NCI-H82 treated with DMSO at 0.1 percent for 48 hours (cell line): ENCODE data around the gene SUMO3.

Experiments used
- DNase-seq: peaks from one replicate; lab custom pipeline; 2025; ENCODE audit not compliant: unreplicated experiment; lab: John Stamatoyannopoulos, UW

SUMO3 gene

DNA sequence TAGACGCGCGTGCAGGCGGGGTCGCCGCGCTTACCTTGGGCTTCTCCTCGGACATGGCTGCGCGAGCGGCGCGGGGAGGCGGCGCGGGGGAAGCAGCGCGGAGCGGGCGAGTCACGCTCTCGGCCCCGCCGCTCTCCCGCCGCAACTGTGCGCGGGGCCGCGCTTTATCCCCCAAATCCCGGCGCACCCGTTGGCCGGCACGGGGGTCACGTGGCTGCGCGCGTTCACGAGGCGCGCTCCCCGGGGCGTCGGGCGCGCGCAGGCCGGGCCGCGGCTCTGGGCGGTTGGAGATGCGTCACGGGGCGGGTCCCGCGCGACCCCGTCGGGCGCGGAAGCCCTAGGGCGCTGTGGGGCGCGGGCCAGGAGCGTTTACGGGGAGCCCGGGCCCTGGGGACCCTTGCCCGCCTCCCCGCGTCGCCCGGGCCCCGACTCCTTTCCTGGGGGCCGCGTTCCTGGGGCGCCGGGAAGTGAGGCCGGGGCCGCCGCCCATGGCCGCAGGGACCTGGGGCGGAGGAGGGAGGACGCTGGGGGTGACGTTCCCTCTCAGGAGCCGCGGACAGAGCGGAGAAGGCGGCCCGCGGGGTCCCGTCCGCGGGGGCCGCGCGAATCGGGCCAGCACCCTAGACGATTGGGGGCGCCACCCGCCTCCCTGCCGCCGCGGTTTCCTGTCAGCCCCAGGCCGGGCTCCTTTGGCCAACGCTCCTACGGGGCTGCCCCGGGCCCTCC, at the start of gene SUMO3:
Gene SUMO3, minus strand, starts transcription at position 149 of the 726 bp plus-strand sequence. Its CDS starts 94 bp downstream, at position 55.
- no peak for DNase-seq

DNA sequence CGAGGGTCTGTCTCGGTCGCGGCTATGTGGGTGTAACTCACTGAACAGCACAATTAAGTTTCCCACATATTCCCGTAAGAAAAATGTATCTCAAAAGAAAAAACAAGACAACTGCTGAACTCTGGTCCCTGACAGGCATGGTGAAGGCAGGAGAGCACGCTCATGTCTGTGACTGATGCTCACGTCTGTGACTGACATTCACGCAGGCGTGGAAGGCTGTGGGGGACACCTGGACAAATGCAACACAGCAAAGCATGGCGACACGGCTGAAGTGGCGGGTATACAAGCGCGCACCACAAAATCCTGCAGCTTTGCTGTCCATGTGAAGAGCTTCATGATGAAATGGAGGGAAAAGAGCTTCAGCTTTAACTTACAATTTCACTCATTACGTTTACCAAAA, 49.6 kb upstream of the SUMO3 start:
- DNase-seq = no peak

- DNase-seq = no peak
Measured at GRCh38 chr21:44866780-44867179, 48.9 kb upstream of the SUMO3 start.

DNA sequence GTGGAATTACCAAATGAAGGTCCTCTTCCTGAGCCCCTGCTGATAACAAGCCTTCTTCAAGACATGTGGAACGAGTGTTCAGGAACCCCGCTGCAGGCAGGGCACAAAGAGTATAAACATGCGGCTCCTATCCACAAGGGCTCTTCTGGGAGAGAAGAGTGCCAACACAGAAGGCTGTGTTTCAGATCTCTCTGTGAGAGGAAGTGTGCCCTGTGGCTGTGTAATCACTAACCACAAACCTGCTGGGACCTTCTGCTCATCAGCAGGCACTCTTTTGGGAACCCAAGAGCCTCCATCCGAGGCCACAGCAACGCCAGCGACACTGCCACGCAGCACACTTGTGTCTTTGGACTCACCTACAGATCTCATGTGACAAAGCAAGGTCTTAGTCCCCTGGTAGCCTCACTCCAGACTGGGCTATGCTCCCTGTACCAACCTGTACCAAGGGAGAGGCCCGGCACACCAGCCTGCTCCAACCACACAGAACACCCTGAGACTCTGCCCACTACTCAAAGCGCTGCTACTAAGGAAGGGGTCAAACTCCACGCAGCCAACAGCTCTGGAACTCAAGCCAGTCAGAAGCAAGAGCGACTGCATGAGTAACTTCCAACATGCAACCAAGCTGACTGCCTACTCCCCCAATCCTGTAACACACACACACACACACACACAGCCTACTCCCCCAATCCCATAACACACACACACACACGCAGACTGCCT, 47.9 kb upstream of the SUMO3 start:
- no peak for DNase-seq

GRCh38 chr21:44862869-44863685, 45.2 kb upstream of the SUMO3 start:
- DNase-seq = no peak

DNA sequence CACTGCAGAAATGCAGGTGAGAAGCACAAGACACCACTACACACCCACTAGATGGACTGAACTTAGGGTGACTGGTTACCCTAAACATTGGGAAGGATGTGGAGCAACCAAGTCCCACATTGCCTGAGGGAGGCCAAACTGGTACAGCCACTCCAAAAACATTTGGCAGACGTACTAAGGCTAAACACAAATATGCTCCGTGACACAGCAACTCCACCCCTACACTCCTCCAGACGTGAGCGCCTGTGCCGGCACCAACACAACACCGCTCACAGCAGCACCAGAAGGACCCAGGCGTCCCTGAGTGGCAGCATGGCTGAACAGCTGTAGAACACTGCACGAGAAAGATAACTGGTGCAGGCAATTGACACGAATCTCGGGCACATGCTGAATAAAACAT, 40.9 kb upstream of the SUMO3 start:
- DNase-seq = no peak

DNA sequence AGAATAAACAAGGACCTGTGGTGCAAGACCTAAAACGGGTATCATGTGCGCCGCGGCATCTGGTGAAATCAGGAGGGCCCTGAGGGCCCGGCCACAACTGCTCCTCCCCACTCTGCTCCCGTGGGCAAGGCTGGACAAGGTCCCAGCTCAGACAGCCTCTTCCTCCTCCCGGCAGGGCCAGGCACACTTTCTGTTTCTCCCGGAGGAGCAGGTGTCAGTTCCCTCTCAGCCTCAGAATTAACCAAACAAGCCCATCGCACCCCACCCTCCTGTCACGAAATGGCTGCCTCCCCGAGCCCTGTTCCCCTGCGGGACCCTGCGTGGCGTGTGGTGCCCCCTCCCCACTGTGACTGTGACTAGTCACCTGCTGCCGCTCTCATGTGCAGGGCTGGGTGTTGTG, 40.4 kb upstream of the SUMO3 start:
- no peak for DNase-seq

GRCh38 chr21:44857127-44857892, 39.4 kb upstream of the SUMO3 start:
- no peak for DNase-seq

GRCh38 chr21:44856131-44856530, 38.3 kb upstream of the SUMO3 start:
- no peak for DNase-seq

GRCh38 chr21:44855572-44855971, 37.7 kb upstream of the SUMO3 start:
- DNase-seq = no peak

GRCh38 chr21:44854664-44855446, 37.0 kb upstream of the SUMO3 start:
- DNase-seq = no peak

- DNase-seq = no peak
Measured at GRCh38 chr21:44854391-44854663, 36.5 kb upstream of the SUMO3 start.

GRCh38 chr21:44853601-44854390, 35.9 kb upstream of the SUMO3 start:
- DNase-seq = no peak

DNA sequence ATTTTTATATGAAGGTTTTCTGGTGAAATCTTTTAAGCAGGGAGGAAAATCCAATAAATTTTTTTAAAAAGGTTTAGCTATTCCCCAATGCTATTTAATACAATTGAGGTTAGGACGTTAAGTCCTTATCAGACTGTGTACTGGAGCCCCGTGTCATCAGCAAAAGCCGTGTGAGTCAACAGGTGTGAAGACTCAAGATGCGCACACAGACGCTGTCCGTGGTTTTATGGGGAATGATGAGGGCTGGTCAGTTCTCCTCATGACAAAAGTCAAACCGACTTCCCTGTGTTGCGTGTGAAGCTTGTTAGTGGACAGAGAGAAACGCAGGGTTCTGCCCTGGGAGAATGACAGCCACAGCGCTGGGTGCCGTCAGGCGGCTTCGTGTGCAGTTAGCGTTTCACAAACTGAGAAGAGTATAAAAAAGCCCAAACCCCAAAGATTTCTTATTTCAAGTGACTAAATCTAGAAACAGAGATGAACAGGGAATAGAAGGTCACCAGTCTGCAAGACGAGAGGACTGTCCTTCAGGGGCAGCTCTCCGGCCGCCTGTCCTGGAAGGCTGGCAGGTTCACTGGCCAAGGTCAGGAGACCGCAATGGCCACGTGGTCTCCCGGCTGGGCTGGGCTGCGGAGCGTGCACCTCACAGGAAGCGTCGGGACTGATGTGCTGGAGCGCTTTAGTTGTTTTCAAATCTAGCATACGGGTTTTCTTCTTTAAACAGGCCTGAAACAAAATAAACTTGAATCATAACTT, 33.2 kb upstream of the SUMO3 start:
- DNase-seq = no peak

DNA sequence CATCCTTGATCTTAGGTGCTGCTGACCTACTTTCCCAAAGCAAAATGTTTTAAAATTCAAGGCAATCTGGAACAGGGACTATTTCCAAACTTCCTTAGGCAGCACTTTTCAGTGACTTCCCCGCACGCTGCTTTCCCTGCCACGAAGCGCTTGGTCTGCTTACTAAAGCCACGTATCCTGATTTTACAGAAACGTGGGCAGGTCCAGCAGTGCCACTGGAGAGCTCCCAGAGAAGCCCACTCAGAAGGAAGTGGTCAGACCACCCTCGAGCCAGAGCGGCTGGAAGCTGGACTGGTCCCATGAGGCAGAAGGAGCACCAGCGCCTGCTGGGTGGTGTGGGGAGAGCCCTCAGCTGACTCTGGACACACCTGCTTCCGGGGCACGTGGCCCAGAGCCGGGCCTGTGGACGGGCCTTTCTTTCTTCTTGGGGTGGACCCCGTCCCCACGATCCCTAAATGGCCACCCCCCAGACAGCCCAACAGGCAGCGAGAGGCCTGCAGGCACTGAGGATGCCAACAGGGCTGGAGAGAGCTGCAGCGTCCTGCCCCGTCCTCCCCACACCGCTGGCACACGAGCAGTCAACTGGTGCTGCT, 32.4 kb upstream of the SUMO3 start:
- DNase-seq = no peak

GRCh38 chr21:44849616-44850130, 31.8 kb upstream of the SUMO3 start:
- no peak for DNase-seq

DNA sequence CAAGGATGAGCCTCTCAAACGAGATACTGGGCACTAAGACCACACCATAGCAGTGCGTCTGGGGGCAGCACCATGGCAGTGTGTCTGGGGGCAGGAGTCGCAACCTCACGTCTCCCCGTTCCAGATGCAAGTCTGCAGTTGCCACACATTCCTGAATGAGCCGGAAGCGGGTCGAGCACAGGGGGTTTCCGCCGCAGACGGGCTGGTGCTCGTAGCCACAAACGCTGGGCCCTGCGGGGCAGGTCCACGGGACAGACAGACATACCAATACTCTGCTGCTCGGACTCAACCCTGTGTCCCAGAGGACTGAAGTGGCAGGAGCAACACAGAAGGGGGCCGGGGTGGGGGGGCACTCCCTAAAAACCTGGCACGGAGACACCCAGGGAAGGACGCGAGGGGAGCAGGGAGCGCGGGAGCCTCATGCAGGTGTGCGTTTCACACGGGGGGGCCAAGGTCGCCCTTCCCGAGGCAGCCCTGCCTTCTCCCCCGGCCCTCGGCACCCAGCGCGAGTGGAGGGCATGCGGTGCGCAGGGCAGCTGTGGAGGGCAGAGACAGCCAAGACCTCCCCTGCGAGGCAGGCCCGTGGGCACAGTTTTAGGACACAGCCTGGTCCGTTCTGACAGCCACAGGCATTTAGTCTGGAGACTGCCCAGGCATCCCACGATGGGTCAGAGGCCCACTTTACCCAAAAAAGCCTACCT, 31.1 kb upstream of the SUMO3 start:
- no peak for DNase-seq
